Renal cortex interstitium (tissue), 11 donors: ENCODE data around the gene SIM2. TPM values are rescaled to one million over a fixed set of nuclear protein-coding genes. Genes with fewer than 3 reads are reported as not detected.

Experiments used
- DNase-seq, 11 donors: peaks; one replicate each; pipeline ENCODE4 v3.0.0-alpha.2; 2013; ENCODE audit warnings: low read depth in 9 of 11, low spot score in 4 of 11; ENCODE audit errors: extremely low read depth in 1 of 11
- polyA plus RNA-seq, 3 donors: library from polyadenylated mRNA; unstranded; fragments of 120-200 nt; gene quantifications; one replicate each; pipeline ENCODE4 v1.2.1, GENCODE V29; 2013; ENCODE audit not compliant: insufficient read length in 3 of 3

SIM2 gene
- polyA plus RNA-seq, 3 donors = 20.6 to 33.7 (median 27.9) TPM

DNA sequence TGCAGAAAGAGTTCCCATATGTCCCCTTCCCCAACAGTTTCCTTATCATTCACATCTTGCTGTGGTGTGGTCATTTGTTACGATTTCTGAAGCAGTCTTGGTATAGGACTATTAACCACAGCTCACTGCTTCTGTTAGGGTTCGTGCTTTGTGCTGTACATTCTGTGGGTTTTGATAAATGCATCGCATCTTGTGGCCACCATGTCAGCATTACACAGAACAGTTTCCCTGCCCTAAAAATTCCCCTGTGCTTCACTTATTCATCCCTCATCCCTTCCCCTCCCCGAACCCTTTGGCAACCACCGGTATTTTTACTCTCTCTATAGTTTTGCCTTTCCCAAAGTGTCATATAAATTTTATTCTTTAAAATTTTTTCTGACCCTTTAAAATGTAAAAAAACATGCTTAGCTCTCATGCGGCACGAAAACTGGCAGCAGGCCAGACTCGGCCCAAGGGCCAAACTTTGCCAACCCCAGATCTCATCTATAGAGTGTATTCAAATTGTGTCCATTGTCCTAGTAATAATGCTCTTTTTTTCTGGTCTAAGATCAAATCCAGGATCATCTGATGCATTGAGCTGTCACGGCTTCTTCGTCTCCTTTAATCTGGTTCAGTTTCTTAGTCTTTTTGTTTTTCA lies 78.2 kb downstream of the SIM2 start:
- no peak for DNase-seq

DNA sequence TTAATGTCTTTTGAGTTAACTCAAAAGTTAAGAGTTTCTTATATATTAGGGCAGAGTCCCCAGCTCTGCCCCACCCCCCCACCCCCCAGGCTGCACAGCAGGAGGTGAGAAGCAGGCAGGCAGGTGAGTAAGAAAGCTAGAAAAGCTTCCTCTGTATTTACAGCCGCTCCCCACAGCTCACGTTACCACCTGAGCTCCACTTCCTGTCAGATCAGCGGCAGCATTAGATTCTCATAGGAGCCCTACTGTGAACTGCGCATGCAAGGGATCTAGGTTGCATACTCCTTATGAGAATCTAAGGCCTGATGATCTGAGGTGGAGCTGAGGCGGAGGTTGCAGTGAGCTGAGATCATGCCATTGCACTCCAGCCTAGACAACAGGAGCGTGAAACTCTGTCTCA lies 81.9 kb downstream of the SIM2 start:
- DNase-seq = no peak

DNA sequence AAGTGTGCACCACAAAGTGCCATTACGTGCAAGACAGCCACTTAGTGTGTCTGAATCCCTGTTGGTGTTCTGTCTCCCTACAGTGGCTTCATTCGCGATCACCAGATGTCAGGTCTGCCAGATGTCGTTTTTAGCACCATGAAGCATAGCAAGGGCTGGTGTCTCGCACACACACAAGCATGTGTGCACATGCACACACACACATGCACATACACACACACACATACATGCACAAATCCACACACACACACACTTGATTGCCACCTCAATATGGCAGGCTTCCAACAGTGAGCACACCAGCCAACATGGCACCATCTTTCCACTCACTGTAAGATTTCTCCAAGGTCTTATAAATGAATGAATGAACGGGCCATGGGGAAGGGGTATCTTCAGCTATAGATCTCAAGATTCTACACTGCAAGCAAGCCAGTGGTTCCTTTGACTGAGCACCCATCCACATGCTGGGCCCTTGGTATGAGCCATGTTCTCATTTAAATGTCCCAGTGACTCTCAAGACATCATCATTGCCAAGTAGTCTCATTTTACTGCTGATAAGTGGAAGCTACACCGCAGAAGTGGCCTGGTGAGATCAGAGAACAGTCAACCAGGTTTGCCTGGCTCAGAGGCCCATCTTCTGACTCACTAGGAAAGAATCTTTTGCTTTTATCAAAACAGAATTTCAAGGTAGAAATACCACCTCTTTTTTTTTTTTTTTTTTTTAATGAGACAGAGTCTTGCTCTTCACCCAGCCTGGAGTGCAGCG lies 84.9 kb downstream of the SIM2 start:
- DNase-seq = no peak

DNA sequence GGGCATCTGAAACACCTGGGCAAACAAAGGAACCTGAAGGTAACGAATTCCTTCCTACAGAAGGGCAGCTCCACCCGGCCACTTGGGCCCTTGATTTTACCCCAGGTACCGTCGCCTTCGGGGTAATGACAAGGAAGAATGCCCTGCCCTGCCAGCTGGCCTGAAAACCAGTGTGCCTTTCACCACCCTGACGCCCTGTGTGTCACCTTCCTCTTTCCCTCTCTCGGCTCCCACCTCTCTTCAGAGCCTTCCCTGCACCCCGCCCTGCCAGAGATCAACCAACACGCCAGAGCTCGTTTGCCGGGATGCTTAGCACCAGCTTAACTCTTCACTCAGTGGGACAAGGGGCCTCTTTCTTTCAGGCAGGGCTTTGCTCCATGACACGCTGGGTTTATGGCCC lies 86.0 kb downstream of the SIM2 start:
- no peak for DNase-seq

DNA sequence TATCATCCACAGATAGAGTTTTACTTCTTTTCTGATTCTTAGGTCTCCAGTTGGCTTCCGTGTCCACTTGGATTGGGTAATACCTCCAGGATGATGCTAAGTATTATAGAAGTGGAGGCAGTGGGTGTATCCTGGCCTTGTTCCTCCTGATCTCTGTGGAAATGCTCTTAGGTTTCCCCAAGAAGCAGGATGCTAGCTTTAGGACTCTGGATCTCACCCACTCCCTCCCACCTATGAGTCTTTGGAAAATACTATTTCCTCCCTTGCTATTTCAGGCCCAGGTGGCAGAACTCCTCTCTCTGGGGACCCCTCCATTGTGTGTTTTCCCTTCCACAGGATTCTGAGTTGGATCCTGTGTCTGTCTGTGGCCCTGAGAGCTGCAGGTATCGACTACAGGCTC lies 86.7 kb downstream of the SIM2 start:
- no peak for DNase-seq

DNA sequence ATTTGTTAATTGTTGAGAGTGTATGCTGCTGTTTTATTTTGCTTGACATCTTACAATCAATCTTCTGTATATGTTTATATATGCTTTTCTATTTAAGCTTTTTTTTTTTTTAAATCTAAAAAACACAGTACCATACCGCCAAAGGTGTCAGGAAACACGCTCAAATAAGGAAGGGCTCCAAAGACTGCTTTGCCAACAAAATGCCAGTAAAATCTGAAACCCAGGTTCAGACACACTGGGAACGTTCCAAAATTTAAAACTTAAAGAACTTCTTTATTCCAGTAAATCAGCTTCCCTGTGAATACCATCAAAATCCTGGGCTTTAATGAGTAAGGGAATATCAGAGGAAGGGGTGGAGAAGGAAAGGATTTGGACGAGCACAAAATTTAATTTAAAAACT lies 87.3 kb downstream of the SIM2 start:
- DNase-seq = no peak

DNA sequence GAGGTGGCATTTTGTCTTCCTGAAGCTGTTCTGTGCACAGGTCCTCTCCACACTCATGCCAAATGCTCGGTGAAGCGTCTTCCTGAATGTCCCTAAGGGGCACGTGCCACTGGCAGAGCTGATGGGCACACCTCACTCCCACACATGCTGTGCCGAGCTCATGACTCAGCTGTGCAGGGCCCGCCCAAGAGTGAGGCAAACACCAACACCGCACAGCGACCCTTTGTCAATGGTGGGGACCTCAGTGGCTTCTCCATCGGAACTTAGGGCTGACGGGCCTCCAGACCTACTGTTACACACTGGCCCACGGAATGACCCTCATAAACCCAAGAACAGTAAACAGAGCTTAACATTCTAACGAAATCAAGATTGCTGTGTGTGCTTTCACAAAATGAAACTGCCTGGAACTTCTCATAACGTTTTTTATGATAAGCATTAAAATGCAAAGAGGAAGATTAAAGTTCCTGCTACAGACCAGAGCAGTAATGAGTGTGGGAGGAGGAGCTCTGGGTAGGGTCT lies 89.3 kb downstream of the SIM2 start:
- no peak for DNase-seq

DNA sequence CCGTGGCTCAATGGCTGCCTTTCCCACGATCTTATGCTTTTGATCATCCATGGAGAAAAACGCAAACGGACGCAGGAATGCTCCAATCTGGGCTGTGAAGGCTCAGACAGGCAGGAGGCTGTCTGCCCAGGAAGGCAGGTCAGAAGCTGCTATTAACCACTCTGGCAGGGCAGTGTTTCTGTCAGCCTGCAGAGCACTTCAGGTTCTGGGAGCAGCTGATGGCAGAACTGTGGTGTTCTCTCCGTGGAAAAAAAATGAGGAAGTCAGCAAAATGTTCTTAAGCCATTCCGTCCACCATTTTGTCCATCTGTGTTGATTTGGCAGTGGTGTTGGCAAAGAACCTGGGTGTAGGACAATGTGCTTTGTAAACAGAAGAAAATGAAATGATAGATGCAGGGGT lies 91.7 kb downstream of the SIM2 start:
- no peak for DNase-seq

DNA sequence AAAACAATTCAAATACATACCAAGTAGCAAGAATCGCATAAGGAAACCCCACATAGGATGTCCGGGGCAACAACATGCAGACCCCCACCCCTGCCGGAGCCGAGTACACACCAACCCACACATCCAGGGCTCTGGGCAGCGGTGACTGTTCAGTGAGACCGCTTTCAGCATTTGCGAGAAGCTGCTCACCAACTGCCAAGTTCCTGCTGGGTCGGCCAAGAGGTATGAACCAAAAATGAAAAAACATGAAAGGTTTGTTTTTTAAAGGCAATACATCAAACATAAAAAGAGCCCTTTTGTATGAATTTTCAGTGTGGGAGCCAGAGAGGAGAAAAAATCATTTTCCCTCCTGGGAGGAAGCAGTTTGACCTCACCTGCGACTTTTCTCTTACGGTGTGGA lies 92.3 kb downstream of the SIM2 start:
- no peak for DNase-seq

DNA sequence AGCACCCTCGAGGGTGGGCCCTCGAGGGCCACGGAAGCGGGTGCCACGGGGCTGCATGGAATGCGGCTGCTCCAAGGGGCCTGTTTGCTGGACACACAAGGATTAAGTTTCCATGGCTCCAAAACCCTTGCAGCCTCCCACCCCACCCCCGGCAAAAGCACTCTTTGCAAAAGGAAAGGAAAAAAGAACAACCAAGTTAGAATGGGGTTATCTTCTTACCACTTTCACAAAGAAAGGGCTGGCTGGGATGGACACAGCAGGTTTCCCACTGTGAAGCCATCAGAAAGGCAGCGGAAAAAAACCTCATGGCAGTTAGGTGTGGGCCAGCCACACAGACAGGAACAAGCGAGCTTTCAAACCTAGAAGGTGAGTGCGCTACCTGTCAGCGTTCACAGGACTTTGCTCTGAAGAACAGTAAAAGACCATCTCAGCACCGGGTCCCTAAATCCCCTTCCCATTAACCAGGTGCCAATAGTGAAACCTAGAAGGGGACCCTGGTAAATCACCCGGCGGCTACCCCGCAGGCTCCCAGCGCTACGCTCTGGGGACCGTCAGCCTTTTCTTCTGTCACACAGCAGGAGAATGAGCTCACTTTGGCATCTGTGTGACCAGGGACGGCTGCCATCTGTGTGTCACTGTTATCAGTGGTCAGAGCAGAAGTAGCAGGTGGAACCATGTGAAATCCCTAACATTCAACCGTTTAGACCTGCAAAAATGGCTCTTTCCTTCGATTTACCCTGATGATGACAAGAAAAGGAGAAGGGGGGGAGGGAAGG lies 93.0 kb downstream of the SIM2 start:
- DNase-seq = no peak

DNA sequence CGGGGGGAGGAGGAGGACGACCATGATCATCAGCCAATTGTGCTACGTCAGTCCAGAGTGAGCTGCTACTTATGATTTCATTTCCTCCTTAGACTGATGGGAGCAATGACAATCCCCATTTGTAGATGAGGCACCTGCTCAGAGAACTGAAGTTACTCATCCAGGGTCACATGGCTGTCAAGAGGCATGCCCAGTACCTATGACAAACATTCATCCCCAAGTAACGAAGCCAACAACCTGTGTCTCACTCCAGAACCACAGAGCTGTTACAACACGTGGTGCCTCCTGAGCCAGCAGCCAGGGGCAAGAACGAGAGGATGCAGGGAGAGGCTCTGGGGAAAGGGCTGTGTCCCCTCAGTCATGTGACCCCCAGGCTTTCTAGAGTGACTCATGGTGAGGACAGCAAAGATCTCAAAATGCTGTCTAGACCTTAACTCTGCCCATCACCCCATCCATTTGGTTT lies 93.6 kb downstream of the SIM2 start:
- no peak for DNase-seq

DNA sequence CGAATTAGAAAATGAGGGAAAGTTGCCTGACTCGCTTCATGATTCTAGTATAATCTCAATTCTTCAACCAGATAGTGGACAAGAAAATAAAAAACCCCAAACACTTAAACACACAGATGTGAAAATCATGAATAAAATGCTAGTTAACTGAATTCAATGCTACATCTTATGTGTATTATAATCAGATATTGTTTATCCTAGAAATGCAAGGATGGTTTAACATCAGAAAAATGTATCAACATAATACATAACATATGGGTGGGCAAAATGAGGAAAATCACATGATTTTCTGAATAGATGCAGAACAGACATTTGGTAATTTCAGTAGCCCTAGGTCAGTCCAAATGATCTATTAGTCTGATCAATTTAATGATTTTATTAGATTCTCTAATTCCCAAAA lies 97.2 kb downstream of the SIM2 start:
- no peak for DNase-seq

DNA sequence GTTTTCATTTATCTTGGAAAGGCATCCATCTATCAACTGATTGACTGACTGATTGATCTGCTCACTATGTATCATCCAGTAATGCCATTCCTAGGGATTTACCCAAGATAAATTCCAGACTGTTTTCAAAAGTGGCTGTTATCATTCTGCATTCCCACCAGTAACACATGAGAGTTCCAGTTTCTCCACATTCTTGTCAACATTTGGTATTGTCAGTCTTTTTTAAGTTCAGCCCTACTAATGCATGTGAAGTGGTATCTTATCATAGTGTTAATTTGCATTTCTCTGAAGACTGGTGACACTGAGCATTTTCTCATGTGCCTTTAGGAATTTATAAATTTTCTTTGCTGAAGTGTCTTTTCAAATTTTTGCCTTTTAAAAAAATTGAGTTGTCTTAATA lies 99.6 kb downstream of the SIM2 start:
- no peak for DNase-seq

Other genes starting within 250 kb of the SIM2 start
- gene CLDN14, start 219.0 kb upstream of the SIM2 start, polyA plus RNA-seq = 1 to 10 TPM; 2.3 to 6.8 (median 4.5) TPM